OCI-LY3 (cell line): ENCODE data around the gene TVP23C.

Experiments
- H2AFZ ChIP-seq: fragments of 200-600, 300-600 bp; shearing (Covaris generic); 2 replicates; pipeline ENCODE4 v1.6.0; 2014; ENCODE audit warnings: antibody characterized with exemption, low read depth, low read length
- H3K27ac ChIP-seq: fragments of 200-600, 300-600 bp; sonication (generic); 2 replicates; pipeline ENCODE4 v1.5.1; 2014; ENCODE audit warnings: mild to moderate bottlenecking, low read length, moderate library complexity, mixed read lengths
- H3K27me3 ChIP-seq: fragments of 200-600, 300-600 bp; sonication (generic); 2 replicates; pipeline ENCODE4 v1.6.1; 2014; ENCODE audit warnings: low read depth, low read length, mixed read lengths
- H3K36me3 ChIP-seq: fragments of 200-600, 300-600 bp; sonication (generic); replicated peaks from 2 replicates; pipeline ENCODE3; 2014; ENCODE audit warnings: low read depth, low read length, mixed read lengths
- H3K4me1 ChIP-seq: fragments of 300-600, 200-600 bp; sonication (generic); 2 replicates; pipeline ENCODE4 v1.6.1; 2014; ENCODE audit warnings: low read length, mixed read lengths
- H3K4me2 ChIP-seq: fragments of 200-600, 300-600 bp; sonication (generic); 2 replicates; pipeline ENCODE4 v1.6.1; 2014; ENCODE audit warnings: low read length, mixed read lengths
- H3K4me3 ChIP-seq: fragments of 300-600, 200-600 bp; sonication (generic); 2 replicates; pipeline ENCODE4 v1.5.1; 2014; ENCODE audit warnings: antibody characterized with exemption, mild to moderate bottlenecking, low read length, moderate library complexity
- H3K79me2 ChIP-seq: fragments of 300-600, 200-600 bp; shearing (Covaris generic); 2 replicates; pipeline ENCODE4 v1.6.1; 2014; ENCODE audit warnings: mild to moderate bottlenecking, low read length, mixed read lengths
- H3K9ac ChIP-seq: fragments of 300-600, 200-600 bp; shearing (Covaris generic); 2 replicates; pipeline ENCODE4 v1.6.0; 2014; ENCODE audit warnings: mild to moderate bottlenecking, low read length, moderate library complexity
- H3K9me3 ChIP-seq: fragments of 200-600, 300-600 bp; shearing (Covaris generic); 2 replicates; pipeline ENCODE4 v1.6.1; 2014; ENCODE audit warnings: low read length, mixed read lengths; ENCODE audit not compliant: insufficient read depth
- H4K20me1 ChIP-seq: fragments of 200-600, 300-600 bp; sonication (generic); 2 replicates; pipeline ENCODE4 v1.6.1; 2016; ENCODE audit warnings: low read length, mixed read lengths; ENCODE audit not compliant: insufficient read depth
- EZH2phosphoT487 ChIP-seq: fragments of 200-600 bp; shearing (Covaris generic); IDR thresholded peaks from 2 replicates; pipeline ENCODE4 v1.6.1; 2018; ENCODE audit warnings: antibody characterized with exemption, mixed run types, low read depth
- TF ChIP-seq, protein P1 (sequence below): fragments of 200-600, 300-600 bp; sonication (generic); IDR thresholded peaks from 2 replicates; pipeline ENCODE4 v1.5.1; 2014; ENCODE audit warnings: antibody characterized with exemption, low read length, low read depth

The TVP23C gene

DNA sequence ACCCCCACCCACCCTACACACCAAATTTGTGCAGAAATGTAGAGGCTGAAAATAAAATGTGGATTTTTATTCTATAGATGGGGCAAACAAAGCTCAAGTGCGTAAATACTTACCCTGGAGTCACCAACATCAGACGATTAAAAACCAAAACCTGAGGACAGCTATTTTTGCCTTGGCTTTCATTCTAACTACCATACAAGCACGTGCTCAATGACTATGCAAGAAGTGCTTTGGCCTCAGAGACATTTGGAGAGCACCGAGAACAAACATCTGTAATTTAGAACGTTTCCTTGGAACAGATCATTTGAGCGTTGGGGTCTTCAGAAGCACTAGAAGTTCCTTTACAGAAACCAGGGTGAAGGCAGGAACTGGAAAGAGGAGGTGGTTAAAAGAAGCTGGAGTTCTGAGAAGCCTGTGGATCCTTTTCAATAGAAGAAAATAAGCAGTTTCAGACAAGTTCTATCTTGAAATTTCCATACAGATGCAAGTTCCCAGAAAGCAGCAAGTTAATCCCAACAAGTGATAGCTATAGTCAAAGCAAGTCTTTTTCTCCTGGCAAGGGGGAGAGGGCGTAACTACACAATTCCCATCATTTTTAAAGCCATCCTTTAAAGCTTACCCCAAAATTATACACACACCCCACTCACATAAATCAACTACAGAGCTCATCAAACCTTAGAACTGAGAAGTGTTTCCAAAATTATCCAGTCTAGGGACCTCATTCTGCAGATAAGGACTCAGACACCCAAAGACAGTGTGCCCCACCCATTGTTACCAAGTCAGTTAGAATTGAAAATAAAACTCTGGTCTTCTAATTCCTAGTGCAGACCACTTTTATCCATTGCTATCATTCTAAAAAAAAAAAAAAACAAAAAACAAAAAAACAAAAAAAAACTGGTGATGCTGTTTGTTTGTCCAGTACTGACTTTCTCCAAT, 66.3 kb downstream of the TVP23C start:
- no peaks in the 10 kb centered on the region for H3K4me1 ChIP-seq
- H2AFZ ChIP-seq, result no peak overlapping the region
- no peak overlapping the region for H3K27ac ChIP-seq
- no peak for TF ChIP-seq EZH2phosphoT487
- TF ChIP-seq, protein P1, sequence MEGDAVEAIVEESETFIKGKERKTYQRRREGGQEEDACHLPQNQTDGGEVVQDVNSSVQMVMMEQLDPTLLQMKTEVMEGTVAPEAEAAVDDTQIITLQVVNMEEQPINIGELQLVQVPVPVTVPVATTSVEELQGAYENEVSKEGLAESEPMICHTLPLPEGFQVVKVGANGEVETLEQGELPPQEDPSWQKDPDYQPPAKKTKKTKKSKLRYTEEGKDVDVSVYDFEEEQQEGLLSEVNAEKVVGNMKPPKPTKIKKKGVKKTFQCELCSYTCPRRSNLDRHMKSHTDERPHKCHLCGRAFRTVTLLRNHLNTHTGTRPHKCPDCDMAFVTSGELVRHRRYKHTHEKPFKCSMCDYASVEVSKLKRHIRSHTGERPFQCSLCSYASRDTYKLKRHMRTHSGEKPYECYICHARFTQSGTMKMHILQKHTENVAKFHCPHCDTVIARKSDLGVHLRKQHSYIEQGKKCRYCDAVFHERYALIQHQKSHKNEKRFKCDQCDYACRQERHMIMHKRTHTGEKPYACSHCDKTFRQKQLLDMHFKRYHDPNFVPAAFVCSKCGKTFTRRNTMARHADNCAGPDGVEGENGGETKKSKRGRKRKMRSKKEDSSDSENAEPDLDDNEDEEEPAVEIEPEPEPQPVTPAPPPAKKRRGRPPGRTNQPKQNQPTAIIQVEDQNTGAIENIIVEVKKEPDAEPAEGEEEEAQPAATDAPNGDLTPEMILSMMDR, result no peak
- H3K27me3 ChIP-seq, result no peaks in the 10 kb centered on the region
- H3K4me3 ChIP-seq, result no peak overlapping the region
- no peaks in the 10 kb centered on the region for H3K9me3 ChIP-seq
- no peaks in the 10 kb centered on the region for H3K36me3 ChIP-seq
- H3K79me2 ChIP-seq, result no peaks in the 10 kb centered on the region
- no peak overlapping the region for H3K4me2 ChIP-seq
- no peaks in the 10 kb centered on the region for H4K20me1 ChIP-seq
- H3K9ac ChIP-seq, result no peak overlapping the region

DNA sequence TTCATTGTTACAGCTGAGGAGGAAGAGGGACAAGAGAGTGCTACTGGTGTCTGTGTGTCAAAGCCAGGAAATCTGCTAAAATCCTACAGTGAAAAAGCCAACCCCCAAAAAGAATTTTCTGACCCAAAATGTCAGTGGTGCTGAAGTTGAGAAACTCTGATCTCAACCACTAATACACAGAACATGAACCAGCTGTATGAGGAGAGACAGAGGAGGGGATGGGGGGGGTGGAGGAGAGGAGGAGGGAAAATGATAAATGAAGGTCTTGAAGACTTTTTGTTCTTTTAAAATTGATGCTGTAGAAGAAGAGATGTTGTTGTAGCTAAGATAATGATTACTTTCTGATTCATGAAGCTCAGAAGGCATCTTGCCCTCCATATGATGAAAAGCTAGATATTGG, 68.5 kb downstream of the TVP23C start:
- Histone ChIP-seq H3K4me1 (no peaks in the 10 kb centered on the region), H3K79me2 (no peaks in the 10 kb centered on the region), H3K27me3 (no peaks in the 10 kb centered on the region), H4K20me1 (no peaks in the 10 kb centered on the region), H3K9ac (no peak overlapping the region), H3K27ac (no peak overlapping the region), H3K36me3 (no peaks in the 10 kb centered on the region), H2AFZ (no peak overlapping the region), H3K9me3 (no peaks in the 10 kb centered on the region), H3K4me2 (no peak overlapping the region), H3K4me3 (no peak overlapping the region)
- TF ChIP-seq, protein P1, result no peak
- TF ChIP-seq EZH2phosphoT487, result no peak

DNA sequence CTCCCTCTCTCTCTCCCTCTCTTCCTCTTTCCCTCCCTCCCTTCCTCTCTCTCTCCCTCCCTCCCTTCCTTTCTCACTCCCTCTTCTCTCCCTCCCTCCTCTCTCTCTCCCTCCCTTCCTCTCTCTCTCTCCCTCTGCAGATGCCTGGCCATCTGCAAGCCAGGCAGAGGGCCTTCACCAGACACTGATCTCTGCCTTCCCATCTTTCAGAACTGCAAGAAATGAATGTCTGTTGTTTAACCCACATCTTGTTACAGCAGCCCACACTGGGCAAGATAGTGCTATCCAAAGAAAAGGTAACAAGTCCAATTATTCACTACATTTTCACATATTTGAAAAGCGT, 69.6 kb downstream of the TVP23C start:
- H3K27ac ChIP-seq, result no peak overlapping the region
- H4K20me1 ChIP-seq, result no peaks in the 10 kb centered on the region
- H3K4me2 ChIP-seq, result no peak overlapping the region
- H3K4me1 ChIP-seq, result no peaks in the 10 kb centered on the region
- H2AFZ ChIP-seq, result no peak overlapping the region
- no peaks in the 10 kb centered on the region for H3K27me3 ChIP-seq
- no peak overlapping the region for H3K9ac ChIP-seq
- TF ChIP-seq, protein P1, result no peak
- TF ChIP-seq EZH2phosphoT487, result no peak
- H3K9me3 ChIP-seq, result no peaks in the 10 kb centered on the region
- no peak overlapping the region for H3K4me3 ChIP-seq
- no peaks in the 10 kb centered on the region for H3K36me3 ChIP-seq
- no peaks in the 10 kb centered on the region for H3K79me2 ChIP-seq

DNA sequence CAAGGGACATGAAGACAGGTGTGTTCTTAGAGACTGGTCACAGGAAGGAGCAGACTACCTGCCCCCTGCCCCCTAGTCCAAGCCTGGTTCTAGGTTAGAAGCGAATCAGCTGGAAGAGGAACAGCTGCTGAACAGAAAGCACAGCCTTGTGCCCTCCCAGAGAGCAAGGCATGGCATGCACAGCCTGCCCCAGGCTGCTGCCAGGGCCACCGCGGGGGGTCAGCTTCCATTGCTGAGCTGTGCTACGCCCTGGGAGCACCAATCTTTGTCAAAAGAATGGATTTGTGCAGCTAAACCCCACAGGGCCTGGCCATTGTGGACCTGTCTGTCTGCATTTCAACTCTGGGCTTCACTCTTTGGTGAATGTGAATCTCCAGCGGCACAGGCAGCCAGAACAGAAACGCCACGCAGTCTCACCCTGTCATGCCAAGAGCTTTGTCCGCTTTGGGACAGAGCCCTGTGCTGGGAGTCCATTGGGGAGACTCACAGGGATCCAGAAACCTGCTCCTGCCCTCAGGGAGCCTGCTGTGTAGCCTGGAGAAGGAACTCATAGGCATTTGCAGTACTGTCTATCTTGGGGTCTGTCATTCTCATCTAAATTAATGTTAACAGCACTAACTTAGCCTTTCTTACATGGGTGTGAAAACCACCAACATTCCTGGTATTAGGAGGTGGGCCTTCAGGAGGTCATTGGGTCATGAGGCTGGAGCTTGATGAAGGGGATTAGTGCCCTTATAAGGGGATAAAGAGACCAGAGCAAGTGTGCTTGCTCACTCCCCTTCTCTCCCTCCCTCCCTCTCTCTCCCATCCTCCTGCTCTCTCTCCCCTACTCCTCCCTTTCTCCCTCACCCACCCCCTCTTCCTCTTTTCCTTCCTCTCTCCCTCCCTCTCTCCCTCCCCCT, 70.2 kb downstream of the TVP23C start:
- no peak overlapping the region for H3K9ac ChIP-seq
- no peak overlapping the region for H3K4me3 ChIP-seq
- H3K4me1 ChIP-seq, result no peaks in the 10 kb centered on the region
- no peak overlapping the region for H3K4me2 ChIP-seq
- H3K27me3 ChIP-seq, result no peaks in the 10 kb centered on the region
- no peaks in the 10 kb centered on the region for H3K79me2 ChIP-seq
- H2AFZ ChIP-seq, result no peak overlapping the region
- TF ChIP-seq, protein P1, result no peak
- no peak for TF ChIP-seq EZH2phosphoT487
- no peaks in the 10 kb centered on the region for H3K36me3 ChIP-seq
- H4K20me1 ChIP-seq, result no peaks in the 10 kb centered on the region
- no peaks in the 10 kb centered on the region for H3K9me3 ChIP-seq
- H3K27ac ChIP-seq, result no peak overlapping the region
